Testis (tissue), 2 donors: ENCODE results near the gene CACNA1C.

ENCODE experiments used
- CTCF ChIP-seq, 3 experiments: fragments of 450-650 bp in 2 of 3; fragments of 200-600 bp in 1 of 3; sonication (generic) in 1 of 3; IDR thresholded peaks; one replicate each; pipeline ENCODE4 v1.5.1; 2016 to 2019; ENCODE audit warnings: antibody characterized with exemption in 3 of 3, mild to moderate bottlenecking in 2 of 3, moderate library complexity in 1 of 3
- POLR2A ChIP-seq: fragments of 450-650 bp; IDR thresholded peaks from one replicate; pipeline ENCODE4 v1.6.1; 2017; ENCODE audit warnings: antibody characterized with exemption, mild to moderate bottlenecking, moderate library complexity

- no peak for TF ChIP-seq CTCF (IDR thresholded peaks at IDR 0.05)
- no peak for TF ChIP-seq POLR2A
Observed at GRCh38 chr12:2192231-2192630, 139.4 kb downstream of the CACNA1C start.
